Neural progenitor cell (in vitro differentiated cells): ENCODE data around the gene RBM6.

Source experiments
- EZH2 ChIP-seq: fragments of 200-600 bp; sonication (generic); IDR thresholded peaks from 2 replicates; pipeline ENCODE4 v1.6.1; 2017; ENCODE audit warnings: antibody characterized with exemption, mild to moderate bottlenecking, moderate library complexity
- EZH2phosphoT487 ChIP-seq: fragments of 200-600 bp; sonication (generic); IDR thresholded peaks from 2 replicates; pipeline ENCODE4 v1.6.1; 2017; ENCODE audit warnings: antibody characterized with exemption

DNA sequence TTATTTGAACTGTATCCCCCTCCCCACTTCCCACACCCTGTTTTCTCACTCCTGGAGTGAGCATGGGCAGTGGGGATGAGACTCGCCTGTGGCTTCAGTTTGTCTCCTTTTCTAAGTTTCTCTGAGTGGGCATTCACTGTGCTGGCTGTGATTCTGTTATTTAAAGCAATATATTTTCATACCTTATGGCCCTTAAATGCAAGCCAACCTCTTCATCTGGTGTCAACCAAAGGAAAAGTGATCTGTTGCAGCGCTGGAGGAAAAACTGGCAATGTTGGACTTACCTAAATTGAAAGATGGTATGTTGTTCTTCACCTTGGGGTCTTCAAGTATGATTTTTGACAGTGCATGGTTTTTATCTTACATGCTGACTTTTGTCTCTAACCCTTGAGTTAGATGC lies 56.1 kb downstream of the RBM6 start:
- TF ChIP-seq EZH2 (no peak), EZH2phosphoT487 (no peak)
